IMR-90 (cell line): Measurements from ENCODE around the gene TBC1D22B. TPM values are rescaled to one million over a fixed set of nuclear protein-coding genes. Genes with fewer than 3 reads are reported as not detected.
A peak's percentile ranks its signal among the peaks of the same experiment; 100 is the strongest.

Source experiments
- ATAC-seq: fragments of 200-7000 bp; cut with Tn5 transposase; 2 replicates; pipeline ENCODE4 v1.9.1; 2020; ENCODE audit warnings: low read depth, mild to moderate bottlenecking, moderate library complexity
- BruUV-seq: library from RNA; stranded (reverse); fragments of 400-500 nt; replicated peaks from 2 replicates; lab custom pipeline; 2021; lab: Mats Ljungman, UMichigan
- CTCF ChIA-PET: fragments of 300-600 bp; formaldehyde crosslinking; extraction: SDS; loops from one replicate; lab custom pipeline; 2021; ENCODE audit warnings: antibody characterized with exemption; lab: Yijun Ruan, JAX
- POLR2A ChIA-PET: fragments of 300-600 bp; sonication (Branson Sonifier 250); formaldehyde crosslinking; loops from one replicate; lab custom pipeline; 2022; ENCODE audit warnings: antibody characterized with exemption; ENCODE audit not compliant: unreplicated experiment; lab: Charles Lee
- DNase-seq: peaks from one replicate; pipeline ENCODE4 v3.0.0; 2013
- H2AFZ ChIP-seq: replicated peaks from 2 replicates; pipeline ENCODE3; 2013; ENCODE audit warnings: low read length, mild to moderate bottlenecking; ENCODE audit not compliant: poor library complexity
- H2AK5ac ChIP-seq: 2 replicates; pipeline ENCODE4 v1.6.1; 2013; ENCODE audit warnings: low read depth, low read length, inconsistent platforms
- H2AK9ac ChIP-seq: replicated peaks from 2 replicates; pipeline ENCODE3; 2013; ENCODE audit warnings: mild to moderate bottlenecking, low read depth, low read length, moderate library complexity; ENCODE audit not compliant: poor library complexity
- H2BK120ac ChIP-seq: 2 replicates; pipeline ENCODE4 v1.6.1; 2013; ENCODE audit warnings: low read depth, low read length, inconsistent platforms
- H2BK15ac ChIP-seq: 3 replicates; pipeline ENCODE4 v1.6.1; 2013; ENCODE audit warnings: low read depth, low read length, inconsistent platforms
- H2BK20ac ChIP-seq: 2 replicates; pipeline ENCODE4 v1.6.1; 2013; ENCODE audit warnings: low read depth, mild to moderate bottlenecking, inconsistent platforms, low read length, moderate library complexity
- H2BK5ac ChIP-seq: 2 replicates; pipeline ENCODE4 v1.6.1; 2013; ENCODE audit warnings: mild to moderate bottlenecking, low read depth, low read length, inconsistent platforms; ENCODE audit not compliant: poor library complexity, severe bottlenecking
- H3K14ac ChIP-seq: replicated peaks from 2 replicates; pipeline ENCODE4 v1.6.1; 2013; ENCODE audit warnings: low read depth, low read length, inconsistent platforms
- H3K18ac ChIP-seq: 2 replicates; pipeline ENCODE4 v1.6.1; 2013; ENCODE audit warnings: low read depth, low read length, control low read depth
- H3K23ac ChIP-seq: 2 replicates; pipeline ENCODE4 v1.6.1; 2013; ENCODE audit warnings: low read depth, low read length, inconsistent platforms
- H3K27ac ChIP-seq: 2 replicates; pipeline ENCODE4 v1.5.1; 2013; ENCODE audit warnings: mild to moderate bottlenecking, control low read depth, low read length; ENCODE audit not compliant: insufficient read depth
- H3K27me3 ChIP-seq: 2 replicates; pipeline ENCODE4 v1.6.1; 2013; ENCODE audit warnings: low read length; ENCODE audit not compliant: control insufficient read depth, insufficient read depth
- H3K36me3 ChIP-seq: 2 replicates; pipeline ENCODE4 v1.6.1; 2013; ENCODE audit warnings: low read length, mixed read lengths; ENCODE audit not compliant: control insufficient read depth, insufficient read depth
- H3K4ac ChIP-seq: 2 replicates; pipeline ENCODE4 v1.6.1; 2013; ENCODE audit warnings: low read depth, low read length, inconsistent platforms
- H3K4me1 ChIP-seq: 2 replicates; pipeline ENCODE4 v1.6.1; 2013; ENCODE audit warnings: low read length, mixed read lengths; ENCODE audit not compliant: control insufficient read depth, insufficient read depth
- H3K4me2 ChIP-seq: 2 replicates; pipeline ENCODE4 v1.6.1; 2013; ENCODE audit warnings: low read depth, mild to moderate bottlenecking, control low read depth, low read length, moderate library complexity
- H3K4me3 ChIP-seq: 2 replicates; pipeline ENCODE4 v1.5.1; 2013; ENCODE audit warnings: low read depth, mild to moderate bottlenecking, control low read depth, low read length, moderate library complexity; ENCODE audit not compliant: insufficient read depth
- H3K56ac ChIP-seq: 2 replicates; pipeline ENCODE4 v1.6.1; 2013; ENCODE audit warnings: low read length, inconsistent platforms; ENCODE audit not compliant: insufficient read depth; ENCODE audit errors: extremely low read depth
- H3K79me1 ChIP-seq, 2 experiments: 2 replicates each; pipeline ENCODE4 v1.6.1; 2013; ENCODE audit warnings: low read length in 2 of 2, inconsistent platforms in 1 of 2, low read depth in 1 of 2
- H3K9ac ChIP-seq: 2 replicates; pipeline ENCODE4 v1.6.1; 2013; ENCODE audit warnings: low read depth, low read length, control low read depth
- H3K9me1 ChIP-seq: 2 replicates; pipeline ENCODE4 v1.6.1; 2013; ENCODE audit warnings: low read length, inconsistent platforms; ENCODE audit not compliant: insufficient read depth
- H3K9me3 ChIP-seq: 2 replicates; pipeline ENCODE4 v1.6.1; 2013; ENCODE audit warnings: low read length; ENCODE audit not compliant: control insufficient read depth, insufficient read depth
- H4K20me1 ChIP-seq: 2 replicates; pipeline ENCODE4 v1.6.1; 2013; ENCODE audit warnings: low read length, inconsistent platforms; ENCODE audit not compliant: insufficient read depth
- H4K5ac ChIP-seq: 2 replicates; pipeline ENCODE4 v1.6.1; 2013; ENCODE audit warnings: mild to moderate bottlenecking, low read depth, low read length, control low read depth
- H4K8ac ChIP-seq, 2 experiments: 2 replicates each; pipeline ENCODE4 v1.6.1; 2013; ENCODE audit warnings: low read depth in 2 of 2, low read length in 2 of 2, control low read depth in 1 of 2, inconsistent platforms in 1 of 2
- H4K91ac ChIP-seq: 2 replicates; pipeline ENCODE4 v1.6.1; 2013; ENCODE audit warnings: low read depth, low read length, inconsistent platforms; ENCODE audit not compliant: insufficient read depth
- CEBPB ChIP-seq: IDR thresholded peaks from 2 replicates; pipeline ENCODE4 v1.6.1; 2012; ENCODE audit warnings: low read depth, low read length, improper control_type of control experiment
- CTCF ChIP-seq: conservative IDR thresholded peaks from 2 replicates; pipeline ENCODE4 v1.5.1; 2012; ENCODE audit warnings: mild to moderate bottlenecking, low read depth, low read length, improper control_type of control experiment
- ELK1 ChIP-seq: fragments of 150-350 bp; IDR thresholded peaks from 2 replicates; pipeline ENCODE4 v1.6.1; 2016; ENCODE audit warnings: low read depth, mild to moderate bottlenecking, low read length, moderate library complexity, borderline replicate concordance
- FOS ChIP-seq: fragments of 150-350 bp; IDR thresholded peaks from 2 replicates; pipeline ENCODE4 v1.6.1; 2016; ENCODE audit warnings: low read depth, low read length
- MAFK ChIP-seq: IDR thresholded peaks from 2 replicates; pipeline ENCODE4 v1.6.1; 2012; ENCODE audit warnings: low read depth, low read length, improper control_type of control experiment
- MAZ ChIP-seq: IDR thresholded peaks from 2 replicates; pipeline ENCODE4 v1.6.1; 2012; ENCODE audit warnings: low read depth, mild to moderate bottlenecking, low read length, improper control_type of control experiment, moderate library complexity, borderline replicate concordance
- MXI1 ChIP-seq: IDR thresholded peaks from 2 replicates; pipeline ENCODE4 v1.6.1; 2012; ENCODE audit warnings: low read depth, mild to moderate bottlenecking, low read length, moderate library complexity, borderline replicate concordance
- NFE2L2 ChIP-seq: fragments of 150-350 bp; IDR thresholded peaks from 2 replicates; pipeline ENCODE4 v1.6.1; 2016; ENCODE audit warnings: low read depth, mild to moderate bottlenecking, low read length
- POLR2A ChIP-seq: IDR thresholded peaks from 2 replicates; pipeline ENCODE4 v1.6.1; 2012; ENCODE audit warnings: mild to moderate bottlenecking, low read depth, low read length
- RCOR1 ChIP-seq: IDR thresholded peaks from 2 replicates; pipeline ENCODE4 v1.6.1; 2012; ENCODE audit warnings: mild to moderate bottlenecking, low read length, improper control_type of control experiment; ENCODE audit not compliant: insufficient replicate concordance
- RFX5 ChIP-seq: IDR thresholded peaks from 2 replicates; pipeline ENCODE4 v1.8.0; 2012; ENCODE audit warnings: low read depth, mild to moderate bottlenecking, low read length, moderate library complexity
- SMC3 ChIP-seq: fragments of 150-350 bp; IDR thresholded peaks from 2 replicates; pipeline ENCODE4 v1.6.1; 2016; ENCODE audit warnings: low read depth, mild to moderate bottlenecking, antibody characterized with exemption, low read length, moderate library complexity
- USF2 ChIP-seq: fragments of 150-350 bp; IDR thresholded peaks from 2 replicates; pipeline ENCODE4 v1.6.1; 2017; ENCODE audit warnings: mild to moderate bottlenecking, antibody characterized with exemption, low read length, low read depth
- WGBS, 2 experiments: methylation state at CpG; one replicate each; pipeline versions ENCODE4 v1.1.5 to v1.1.7; 2013; ENCODE audit warnings: missing lambda C conversion rate in 2 of 2; ENCODE audit not compliant: insufficient read length in 1 of 2; ENCODE audit errors: extremely low coverage in 2 of 2; 5-methylcytosine and 5-hydroxymethylcytosine counted together
- dilution Hi-C: fragments of 300-500 bp; cut with HindIII; formaldehyde crosslinking; loops from one replicate; pipeline ENCODE4 v1.14.3; 2018; ENCODE audit warnings: low sequenced_read_pairs; ENCODE audit not compliant: unreplicated experiment
- in situ Hi-C: fragments of 300-500 bp; cut with MboI; formaldehyde crosslinking; loops from 3 replicates; pipeline ENCODE4 v1.14.3; 2019; ENCODE audit warnings: low sequenced_read_pairs, inconsistent platforms, mixed read lengths
- intact Hi-C: fragments of 100-400 bp; cut with micrococcal nuclease; formaldehyde crosslinking; loops from 2 replicates; pipeline ENCODE4 v1.10.0; 2022
- polyA plus RNA-seq, 3 experiments: library from polyadenylated mRNA; depleted of rRNA; stranded (reverse); fragments of >200 nt; gene quantifications; 2 replicates each; pipeline ENCODE4 v1.2.3, GENCODE V29; 2012; ENCODE audit warnings: low replicate concordance in 1 of 3
- total RNA-seq: library from RNA; depleted of rRNA; stranded (reverse); fragments of >200 nt; gene quantifications from 2 replicates; pipeline ENCODE4 v1.2.3, GENCODE V29; 2012

Gene TBC1D22B
- total and polyA plus RNA-seq, 2 of the 4 experiments (the other 2 are of a cell fraction) = 6.6 to 7.5 TPM

- Histone ChIP-seq H3K4me1 (peaks cover 26% of the 10 kb centered on the region), H4K5ac (no peak overlapping the region), H2BK120ac (no peak overlapping the region), H2AK5ac (no peak overlapping the region), H3K14ac (no peak overlapping the region), H3K4me2 (no peak overlapping the region), H3K27me3 (no peaks in the 10 kb centered on the region), H3K18ac (no peak overlapping the region), H3K4me3 (no peak overlapping the region), H3K56ac (no peak overlapping the region), H3K9ac (no peak overlapping the region), H3K36me3 (peaks cover 45% of the 10 kb centered on the region), H4K20me1 (peaks cover 25% of the 10 kb centered on the region), H3K9me3 (no peaks in the 10 kb centered on the region), H2BK5ac (no peak overlapping the region), H2BK20ac (no peak overlapping the region), H4K91ac (no peak overlapping the region), H3K79me1 (peaks cover 22 to 48% of the 10 kb centered on the region in 2 experiments), H2AK9ac (no peak overlapping the region), H3K27ac (no peak overlapping the region), H2AFZ (no peak overlapping the region), H3K23ac (no peak overlapping the region), H4K8ac (no peak overlapping the region), H3K4ac (no peak overlapping the region), H2BK15ac (no peak overlapping the region), H3K9me1 (peaks cover 18% of the 10 kb centered on the region; the same call in 1 of the 2 replicates)
- no CpG with 5 or more reads among the region's 3 CpGs for WGBS, 2 experiments
- ATAC-seq (peak; percentile 12; the same call in 1 of the 2 replicates), DNase-seq (peak; percentile 20)
- intact Hi-C loops (no loop called here), dilution Hi-C loops (no loop called here), in situ Hi-C loops (no loop called here)
- BruUV-seq = no TSS peak
- CTCF ChIA-PET = interaction anchor here (0.8 to 0.9 kb wide), 2 partner anchors 21 to 56 kb away, joined by 3 read pairs; no protein-coding TSS in a partner anchor
- TF ChIP-seq NFE2L2 (no peak), MAFK (no peak), RCOR1 (no peak), CTCF (no peak), RFX5 (no peak), CEBPB (no peak), MAZ (no peak), POLR2A (no peak), USF2 (no peak), ELK1 (no peak), SMC3 (no peak), FOS (no peak), MXI1 (no peak)
- POLR2A ChIA-PET = no interaction called here
Observed at GRCh38 chr6:37283268-37283667, 25.7 kb downstream of the TBC1D22B start.
